Measurements from ENCODE around the gene RAB12. TPM values are rescaled to one million over a fixed set of nuclear protein-coding genes. Genes with fewer than 3 reads are reported as not detected.

Gene RAB12
- total and polyA plus RNA-seq, 2 donors (not counting 1 experiment from before 2014, with no cell fraction given): 33.9 to 60.4 TPM

DNA sequence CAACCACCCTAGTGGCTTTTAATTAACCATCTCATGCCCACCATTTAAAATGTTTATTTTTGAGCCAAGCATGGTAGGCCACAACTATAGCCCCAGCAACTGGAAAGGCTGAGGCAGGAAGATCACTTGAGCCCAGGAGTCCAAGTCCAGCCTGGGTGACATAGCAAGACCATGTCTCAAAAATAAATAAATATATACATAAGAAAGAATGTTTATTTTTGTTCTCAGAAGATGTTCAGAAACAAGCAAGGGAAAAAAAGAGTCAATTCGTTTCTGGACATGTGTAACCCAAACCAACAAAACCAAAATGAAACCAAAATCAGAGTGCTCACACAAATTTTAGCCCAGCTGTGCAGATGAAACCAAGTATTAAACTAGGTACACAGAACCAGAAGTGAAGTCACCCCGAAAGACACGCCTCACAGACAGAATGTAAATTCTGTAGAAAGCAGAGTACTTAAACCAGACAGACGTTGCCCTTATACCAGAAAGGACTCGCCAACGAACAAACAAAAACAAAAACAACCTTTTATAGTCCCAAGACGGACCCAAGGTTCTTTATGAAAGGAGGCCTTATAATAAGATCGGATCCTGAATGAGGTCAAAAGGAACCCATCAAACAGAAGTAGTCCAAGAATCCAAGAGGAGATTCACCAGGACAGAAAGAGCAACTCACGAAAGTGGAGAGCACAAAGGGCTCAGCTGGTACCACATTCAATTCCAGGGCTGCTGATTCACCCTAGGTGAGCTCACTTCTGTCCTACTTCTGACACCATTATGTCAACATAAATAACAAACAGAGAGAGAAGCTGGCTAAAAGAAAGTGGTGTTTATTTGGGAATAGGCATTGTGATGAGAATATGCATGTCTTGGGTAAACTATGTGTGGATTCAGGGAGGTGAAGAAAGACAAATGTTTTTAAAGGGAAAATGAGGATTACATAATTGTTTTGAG lies 64.3 kb downstream of the RAB12 start:
- Histone ChIP-seq H3K9ac (ENCODE audit: insufficient read depth, low read length) (no peak overlapping the region), H3K4me3 (replicated peaks in 1 of 4; ENCODE audit: control extremely low read depth in 1 of 4, insufficient read depth in 1 of 4, low read depth in 3 of 4, low read length in 4 of 4) (no peak overlapping the region), H4K20me1 (ENCODE audit: control insufficient read depth, extremely low read depth, insufficient read depth, low read length) (no peaks in the 10 kb centered on the region), H3K27ac (ENCODE audit: insufficient read depth, low read length) (no peak overlapping the region), H2AFZ (ENCODE audit: low read length) (no peak overlapping the region), H3K36me3 (ENCODE audit: control insufficient read depth, insufficient read depth, low read length) (no peaks in the 10 kb centered on the region), H3K4me2 (ENCODE audit: extremely low read depth, insufficient read depth, low read length) (no peak overlapping the region), H3K4me1 (ENCODE audit: control insufficient read depth, extremely low read depth, insufficient read depth, low read length) (no peaks in the 10 kb centered on the region), H3K9me3 (ENCODE audit: control insufficient read depth, insufficient read depth, low read depth, low read length) (no peaks in the 10 kb centered on the region), H3K79me2 (ENCODE audit: control insufficient read depth, insufficient read depth, low read length) (no peaks in the 10 kb centered on the region), H3K27me3 (ENCODE audit: control insufficient read depth, insufficient read depth, low read length) (no peaks in the 10 kb centered on the region)
- no peak for DNase-seq (ENCODE audit: low read depth in 2 of 2)
- TF ChIP-seq, protein P1, sequence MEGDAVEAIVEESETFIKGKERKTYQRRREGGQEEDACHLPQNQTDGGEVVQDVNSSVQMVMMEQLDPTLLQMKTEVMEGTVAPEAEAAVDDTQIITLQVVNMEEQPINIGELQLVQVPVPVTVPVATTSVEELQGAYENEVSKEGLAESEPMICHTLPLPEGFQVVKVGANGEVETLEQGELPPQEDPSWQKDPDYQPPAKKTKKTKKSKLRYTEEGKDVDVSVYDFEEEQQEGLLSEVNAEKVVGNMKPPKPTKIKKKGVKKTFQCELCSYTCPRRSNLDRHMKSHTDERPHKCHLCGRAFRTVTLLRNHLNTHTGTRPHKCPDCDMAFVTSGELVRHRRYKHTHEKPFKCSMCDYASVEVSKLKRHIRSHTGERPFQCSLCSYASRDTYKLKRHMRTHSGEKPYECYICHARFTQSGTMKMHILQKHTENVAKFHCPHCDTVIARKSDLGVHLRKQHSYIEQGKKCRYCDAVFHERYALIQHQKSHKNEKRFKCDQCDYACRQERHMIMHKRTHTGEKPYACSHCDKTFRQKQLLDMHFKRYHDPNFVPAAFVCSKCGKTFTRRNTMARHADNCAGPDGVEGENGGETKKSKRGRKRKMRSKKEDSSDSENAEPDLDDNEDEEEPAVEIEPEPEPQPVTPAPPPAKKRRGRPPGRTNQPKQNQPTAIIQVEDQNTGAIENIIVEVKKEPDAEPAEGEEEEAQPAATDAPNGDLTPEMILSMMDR (conservative IDR thresholded peaks at IDR 0.05 in 1 of 2, IDR thresholded peaks at IDR 0.05 in 1 of 2; ENCODE audit: low read depth in 1 of 2, low read length in 2 of 2): no peak
- no peak for TF ChIP-seq EZH2 (IDR thresholded peaks at IDR 0.05; ENCODE audit: low read length, missing control alignments)

DNA sequence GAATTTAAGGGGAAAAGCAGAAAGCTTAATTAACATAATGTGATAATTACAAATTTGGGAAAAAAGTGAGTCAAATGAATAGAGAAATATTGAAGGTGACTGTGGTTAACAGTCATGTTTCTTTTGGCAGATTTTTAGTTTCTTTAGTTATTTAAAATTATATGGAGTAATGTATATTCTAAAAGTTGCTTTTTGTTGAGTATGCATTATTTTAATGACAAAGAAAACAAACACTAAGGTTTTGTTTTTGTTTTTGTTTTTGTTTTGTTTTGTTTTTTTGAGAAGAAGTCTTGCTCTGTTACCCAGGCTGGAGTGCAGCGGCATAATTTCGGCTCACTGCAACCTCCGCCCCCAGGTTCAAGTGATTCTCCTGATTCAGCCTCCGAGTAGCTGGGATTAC lies 65.8 kb downstream of the RAB12 start:
- Histone ChIP-seq H3K79me2 (ENCODE audit: control insufficient read depth, insufficient read depth, low read length) (no peaks in the 10 kb centered on the region), H3K4me3 (replicated peaks in 1 of 4; ENCODE audit: control extremely low read depth in 1 of 4, insufficient read depth in 1 of 4, low read depth in 3 of 4, low read length in 4 of 4) (no peak overlapping the region), H3K36me3 (ENCODE audit: control insufficient read depth, insufficient read depth, low read length) (no peaks in the 10 kb centered on the region), H3K27ac (ENCODE audit: insufficient read depth, low read length) (no peak overlapping the region), H4K20me1 (ENCODE audit: control insufficient read depth, extremely low read depth, insufficient read depth, low read length) (no peaks in the 10 kb centered on the region), H3K4me1 (ENCODE audit: control insufficient read depth, extremely low read depth, insufficient read depth, low read length) (no peaks in the 10 kb centered on the region), H3K9me3 (ENCODE audit: control insufficient read depth, insufficient read depth, low read depth, low read length) (no peaks in the 10 kb centered on the region), H2AFZ (ENCODE audit: low read length) (no peak overlapping the region), H3K27me3 (ENCODE audit: control insufficient read depth, insufficient read depth, low read length) (no peaks in the 10 kb centered on the region), H3K9ac (ENCODE audit: insufficient read depth, low read length) (no peak overlapping the region), H3K4me2 (ENCODE audit: extremely low read depth, insufficient read depth, low read length) (no peak overlapping the region)
- no peak for DNase-seq (ENCODE audit: low read depth in 2 of 2)
- TF ChIP-seq, protein P1 (conservative IDR thresholded peaks at IDR 0.05 in 1 of 2, IDR thresholded peaks at IDR 0.05 in 1 of 2; ENCODE audit: low read depth in 1 of 2, low read length in 2 of 2): no peak
- TF ChIP-seq EZH2 (IDR thresholded peaks at IDR 0.05; ENCODE audit: low read length, missing control alignments): no peak

DNA sequence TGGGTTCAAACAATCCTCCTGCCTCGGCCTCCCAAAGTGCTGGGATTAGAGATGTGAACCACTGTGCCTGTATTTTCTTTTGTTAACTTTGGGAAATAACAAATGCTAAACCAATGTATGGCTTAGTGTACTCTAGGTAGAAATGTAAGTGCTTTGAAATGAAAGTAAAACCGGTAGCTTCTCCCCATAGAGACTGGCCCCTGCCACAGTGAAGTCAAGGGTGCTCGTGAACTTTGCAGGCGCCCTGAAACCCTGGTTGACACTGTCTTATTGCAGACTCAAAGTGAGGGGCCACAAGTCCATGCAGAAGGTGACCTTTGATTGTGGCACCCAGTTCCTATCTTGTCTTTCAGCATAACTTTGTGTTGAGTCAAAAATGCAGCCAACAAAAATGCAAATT lies 72.0 kb downstream of the RAB12 start:
- no peaks in the 10 kb centered on the region for H3K27me3 ChIP-seq (ENCODE audit: control insufficient read depth, insufficient read depth, low read length)
- no peaks in the 10 kb centered on the region for H3K79me2 ChIP-seq (ENCODE audit: control insufficient read depth, insufficient read depth, low read length)
- no peaks in the 10 kb centered on the region for H4K20me1 ChIP-seq (ENCODE audit: control insufficient read depth, extremely low read depth, insufficient read depth, low read length)
- no peak overlapping the region for H2AFZ ChIP-seq (ENCODE audit: low read length)
- no peak overlapping the region for H3K4me3 ChIP-seq (replicated peaks in 1 of 4; ENCODE audit: control extremely low read depth in 1 of 4, insufficient read depth in 1 of 4, low read depth in 3 of 4, low read length in 4 of 4)
- H3K9ac ChIP-seq (ENCODE audit: insufficient read depth, low read length): no peak overlapping the region
- no peak overlapping the region for H3K27ac ChIP-seq (ENCODE audit: insufficient read depth, low read length)
- no peaks in the 10 kb centered on the region for H3K9me3 ChIP-seq (ENCODE audit: control insufficient read depth, insufficient read depth, low read depth, low read length)
- no peak overlapping the region for H3K4me2 ChIP-seq (ENCODE audit: extremely low read depth, insufficient read depth, low read length)
- no peak for DNase-seq (ENCODE audit: low read depth in 2 of 2)
- no peaks in the 10 kb centered on the region for H3K36me3 ChIP-seq (ENCODE audit: control insufficient read depth, insufficient read depth, low read length)
- TF ChIP-seq, protein P1 (conservative IDR thresholded peaks at IDR 0.05 in 1 of 2, IDR thresholded peaks at IDR 0.05 in 1 of 2; ENCODE audit: low read depth in 1 of 2, low read length in 2 of 2): no peak
- TF ChIP-seq EZH2 (IDR thresholded peaks at IDR 0.05; ENCODE audit: low read length, missing control alignments): no peak
- H3K4me1 ChIP-seq (ENCODE audit: control insufficient read depth, extremely low read depth, insufficient read depth, low read length): no peaks in the 10 kb centered on the region

All from fibroblast of lung (primary cell).